HG03521 (cell line): ENCODE results near the gene TPM2.

Experiments used
- ATAC-seq: cut with Tn5 transposase; IDR thresholded peaks from one replicate; pipeline ENCODE4 v1.9.1; 2021; ENCODE audit warnings: mild to moderate bottlenecking, moderate library complexity; ENCODE audit not compliant: unreplicated experiment

Gene TPM2

GRCh38 chr9:35696520-35697215 is 6.9 kb upstream of the TPM2 start:
- peak; percentile 61 for ATAC-seq

GRCh38 chr9:35695943-35696401 is 6.2 kb upstream of the TPM2 start:
- no peak for ATAC-seq

GRCh38 chr9:35691757-35692301 is 2.1 kb upstream of the TPM2 start:
- ATAC-seq: no peak

GRCh38 chr9:35691334-35691650 is 1.6 kb upstream of the TPM2 start:
- no peak for ATAC-seq

GRCh38 chr9:35690614-35691333 is 1.0 kb upstream of the TPM2 start:
- ATAC-seq: no peak

- ATAC-seq: no peak
These were observed 529 bp upstream of the TPM2 start for GRCh38 chr9:35690294-35690613.

- ATAC-seq: no peak
These were observed 875 bp downstream of the TPM2 start for GRCh38 chr9:35688558-35689541.

- ATAC-seq: no peak
These were observed 1.7 kb downstream of the TPM2 start for GRCh38 chr9:35687972-35688557.

GRCh38 chr9:35687306-35687705 is 2.4 kb downstream of the TPM2 start:
- no peak for ATAC-seq

- ATAC-seq: no peak
These were observed 3.2 kb downstream of the TPM2 start for GRCh38 chr9:35686222-35687203.

- ATAC-seq: no peak
These were observed 4.2 kb downstream of the TPM2 start for GRCh38 chr9:35685506-35685905.

GRCh38 chr9:35684921-35685320 is 4.8 kb downstream of the TPM2 start:
- ATAC-seq: no peak

- no peak for ATAC-seq
These were observed 6.4 kb downstream of the TPM2 start for GRCh38 chr9:35683323-35683722.

- no peak for ATAC-seq
These were observed 7.0 kb downstream of the TPM2 start for GRCh38 chr9:35682520-35683315.

GRCh38 chr9:35682051-35682450 is 7.7 kb downstream of the TPM2 start:
- ATAC-seq: no peak

GRCh38 chr9:35681341-35682002 is 8.3 kb downstream of the TPM2 start:
- ATAC-seq: no peak

GRCh38 chr9:35680331-35681105 is 9.2 kb downstream of the TPM2 start:
- ATAC-seq: no peak
